ENCODE measurements around the gene HPCAL1.
"Not testable (repeated sequence)": the region's sequence is repeated elsewhere in the genome, so short reads cannot be mapped to it uniquely, and the experiment has no call there.

Gene HPCAL1

GRCh38 chr2:10293603-10294002 is 9.1 kb upstream of the HPCAL1 start:
- no peak for DNase-seq (ENCODE audit: low spot score)
- TF ChIP-seq, protein P1, sequence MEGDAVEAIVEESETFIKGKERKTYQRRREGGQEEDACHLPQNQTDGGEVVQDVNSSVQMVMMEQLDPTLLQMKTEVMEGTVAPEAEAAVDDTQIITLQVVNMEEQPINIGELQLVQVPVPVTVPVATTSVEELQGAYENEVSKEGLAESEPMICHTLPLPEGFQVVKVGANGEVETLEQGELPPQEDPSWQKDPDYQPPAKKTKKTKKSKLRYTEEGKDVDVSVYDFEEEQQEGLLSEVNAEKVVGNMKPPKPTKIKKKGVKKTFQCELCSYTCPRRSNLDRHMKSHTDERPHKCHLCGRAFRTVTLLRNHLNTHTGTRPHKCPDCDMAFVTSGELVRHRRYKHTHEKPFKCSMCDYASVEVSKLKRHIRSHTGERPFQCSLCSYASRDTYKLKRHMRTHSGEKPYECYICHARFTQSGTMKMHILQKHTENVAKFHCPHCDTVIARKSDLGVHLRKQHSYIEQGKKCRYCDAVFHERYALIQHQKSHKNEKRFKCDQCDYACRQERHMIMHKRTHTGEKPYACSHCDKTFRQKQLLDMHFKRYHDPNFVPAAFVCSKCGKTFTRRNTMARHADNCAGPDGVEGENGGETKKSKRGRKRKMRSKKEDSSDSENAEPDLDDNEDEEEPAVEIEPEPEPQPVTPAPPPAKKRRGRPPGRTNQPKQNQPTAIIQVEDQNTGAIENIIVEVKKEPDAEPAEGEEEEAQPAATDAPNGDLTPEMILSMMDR (IDR thresholded peaks at IDR 0.05), result no peak
- H3K4me3 ChIP-seq, result no peak overlapping the region
- H3K27ac ChIP-seq, result no peak overlapping the region

- no peak overlapping the region for H3K4me3 ChIP-seq
- no peak overlapping the region for H3K27ac ChIP-seq
- TF ChIP-seq, protein P1 (IDR thresholded peaks at IDR 0.05), result no peak
- DNase-seq (ENCODE audit: low spot score), result no peak
These were observed 8.6 kb upstream of the HPCAL1 start for GRCh38 chr2:10294077-10294476.

DNA sequence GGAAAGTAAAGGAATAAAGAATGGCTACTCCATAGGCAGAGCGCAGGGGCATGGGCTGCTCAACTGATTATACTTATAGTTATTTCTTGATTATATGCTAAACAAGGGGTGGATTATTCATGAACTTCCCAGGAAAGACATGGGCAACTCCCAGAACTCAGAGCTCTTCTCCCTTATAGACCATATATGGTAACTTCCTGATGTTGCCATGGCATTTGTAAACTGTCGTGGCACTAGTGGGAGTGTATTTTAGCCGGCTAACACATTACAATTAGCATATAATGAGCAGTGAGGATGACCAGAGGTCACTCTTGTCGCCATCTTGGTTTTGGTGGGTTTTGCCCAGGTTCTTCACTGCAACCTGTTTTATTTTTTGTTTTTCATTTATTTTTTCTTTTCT is 7.1 kb upstream of the HPCAL1 start:
- not testable (repeated sequence) for DNase-seq (ENCODE audit: low spot score); H3K27ac ChIP-seq

GRCh38 chr2:10296142-10296541 is 6.6 kb upstream of the HPCAL1 start:
- Histone ChIP-seq H3K4me3 (no peak overlapping the region), H3K27ac (no peak overlapping the region)
- TF ChIP-seq, protein P1 (IDR thresholded peaks at IDR 0.05), result no peak
- DNase-seq (ENCODE audit: low spot score), result no peak

More for the DNA sequence above, 7.1 kb upstream of the HPCAL1 start:
- not testable (repeated sequence) for H3K4me3 ChIP-seq

- TF ChIP-seq, protein P1 (IDR thresholded peaks at IDR 0.05), result no peak
- no peak for DNase-seq (ENCODE audit: low spot score)
- Histone ChIP-seq H3K27ac (peak overlapping the region in 1 of 2 donors; percentile 54), H3K4me3 (no peak overlapping the region)
These were observed 5.4 kb upstream of the HPCAL1 start for GRCh38 chr2:10297191-10297830.

DNA sequence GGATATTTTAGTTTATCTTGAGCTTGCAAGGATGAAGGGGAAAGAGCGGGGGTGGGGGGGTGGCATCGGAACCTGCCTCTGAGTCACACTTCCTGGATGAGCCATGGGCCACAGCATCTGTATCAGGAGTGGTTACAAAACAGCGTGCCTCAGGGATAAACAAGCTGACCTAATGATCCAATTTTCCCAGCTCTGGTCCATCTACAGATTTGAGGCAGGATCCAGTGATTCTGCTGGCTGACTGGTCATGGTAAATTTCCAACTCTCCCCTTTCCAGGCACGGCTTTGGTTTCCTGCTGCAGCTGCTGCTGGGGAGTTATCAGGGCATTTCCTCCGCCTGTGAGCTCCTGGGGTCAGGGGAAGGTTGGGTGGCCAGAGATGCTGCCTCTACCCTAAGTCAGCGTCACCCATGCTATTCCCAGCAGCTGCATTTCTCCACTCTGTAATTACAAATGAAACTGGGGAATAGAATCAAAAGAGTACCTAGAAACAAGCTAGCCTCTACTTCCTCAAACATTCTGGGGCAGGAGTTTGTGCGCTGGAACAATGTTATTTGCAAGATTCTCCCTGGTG is 4.7 kb upstream of the HPCAL1 start:
- DNase-seq (ENCODE audit: low spot score), result no peak
- Histone ChIP-seq H3K4me3 (no peak overlapping the region), H3K27ac (peak overlapping the region in 1 of 2 donors; percentile 54)
- TF ChIP-seq, protein P1 (IDR thresholded peaks at IDR 0.05), result no peak

- not testable (repeated sequence) for H3K4me3 ChIP-seq; DNase-seq (ENCODE audit: low spot score); H3K27ac ChIP-seq
These were observed 3.9 kb upstream of the HPCAL1 start for GRCh38 chr2:10298777-10299176.

- Histone ChIP-seq H3K4me3 (no peak overlapping the region), H3K27ac (no peak overlapping the region)
- DNase-seq (ENCODE audit: low spot score), result no peak
- TF ChIP-seq, protein P1 (IDR thresholded peaks at IDR 0.05), result no peak
These were observed 2.3 kb upstream of the HPCAL1 start for GRCh38 chr2:10300328-10300920.
